HFF-Myc (cell line): ENCODE measurements around the gene NHERF2.

Source experiments
- DNase-seq: peaks from one replicate; pipeline ENCODE4 v3.0.0-alpha.2; 2011; ENCODE audit warnings: low read depth; ENCODE audit errors: extremely low read depth
- H3K4me3 ChIP-seq: replicated peaks from 2 replicates; pipeline ENCODE4 v1.5.1; 2011; ENCODE audit warnings: low read depth, mild to moderate bottlenecking, control low read depth, low read length
- TF ChIP-seq, protein P1 (sequence below): IDR thresholded peaks from 2 replicates; pipeline ENCODE4 v1.5.1; 2012; ENCODE audit warnings: mild to moderate bottlenecking, low read depth, low read length, control low read depth; ENCODE audit errors: missing control alignments

NHERF2 gene

DNA sequence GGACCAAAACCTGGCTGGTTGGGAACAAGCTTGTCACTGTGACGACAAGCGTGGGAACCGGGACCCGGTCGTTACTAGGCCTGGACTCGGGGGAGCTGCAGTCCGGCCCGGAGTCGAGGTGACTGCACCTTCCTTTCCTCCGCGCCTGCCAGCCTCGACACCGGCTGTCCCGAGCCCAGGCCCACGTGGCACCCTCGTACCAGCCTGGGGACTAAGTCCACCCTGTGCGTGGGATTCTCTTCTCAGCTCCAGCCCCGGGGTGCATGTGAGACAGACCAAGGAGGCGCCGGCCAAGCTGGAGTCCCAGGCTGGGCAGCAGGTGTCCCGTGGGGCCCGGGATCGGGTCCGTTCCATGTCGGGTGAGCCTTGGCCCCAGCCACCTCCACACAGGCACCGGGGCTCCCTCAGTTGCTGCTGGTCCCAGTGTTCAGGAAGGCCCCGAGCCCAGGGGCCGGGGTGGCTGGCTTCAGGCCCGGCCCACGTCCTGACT is 52.7 kb downstream of the NHERF2 start:
- H3K4me3 ChIP-seq: no peak overlapping the region
- TF ChIP-seq, protein P1, sequence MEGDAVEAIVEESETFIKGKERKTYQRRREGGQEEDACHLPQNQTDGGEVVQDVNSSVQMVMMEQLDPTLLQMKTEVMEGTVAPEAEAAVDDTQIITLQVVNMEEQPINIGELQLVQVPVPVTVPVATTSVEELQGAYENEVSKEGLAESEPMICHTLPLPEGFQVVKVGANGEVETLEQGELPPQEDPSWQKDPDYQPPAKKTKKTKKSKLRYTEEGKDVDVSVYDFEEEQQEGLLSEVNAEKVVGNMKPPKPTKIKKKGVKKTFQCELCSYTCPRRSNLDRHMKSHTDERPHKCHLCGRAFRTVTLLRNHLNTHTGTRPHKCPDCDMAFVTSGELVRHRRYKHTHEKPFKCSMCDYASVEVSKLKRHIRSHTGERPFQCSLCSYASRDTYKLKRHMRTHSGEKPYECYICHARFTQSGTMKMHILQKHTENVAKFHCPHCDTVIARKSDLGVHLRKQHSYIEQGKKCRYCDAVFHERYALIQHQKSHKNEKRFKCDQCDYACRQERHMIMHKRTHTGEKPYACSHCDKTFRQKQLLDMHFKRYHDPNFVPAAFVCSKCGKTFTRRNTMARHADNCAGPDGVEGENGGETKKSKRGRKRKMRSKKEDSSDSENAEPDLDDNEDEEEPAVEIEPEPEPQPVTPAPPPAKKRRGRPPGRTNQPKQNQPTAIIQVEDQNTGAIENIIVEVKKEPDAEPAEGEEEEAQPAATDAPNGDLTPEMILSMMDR: no peak
- no peak for DNase-seq

DNA sequence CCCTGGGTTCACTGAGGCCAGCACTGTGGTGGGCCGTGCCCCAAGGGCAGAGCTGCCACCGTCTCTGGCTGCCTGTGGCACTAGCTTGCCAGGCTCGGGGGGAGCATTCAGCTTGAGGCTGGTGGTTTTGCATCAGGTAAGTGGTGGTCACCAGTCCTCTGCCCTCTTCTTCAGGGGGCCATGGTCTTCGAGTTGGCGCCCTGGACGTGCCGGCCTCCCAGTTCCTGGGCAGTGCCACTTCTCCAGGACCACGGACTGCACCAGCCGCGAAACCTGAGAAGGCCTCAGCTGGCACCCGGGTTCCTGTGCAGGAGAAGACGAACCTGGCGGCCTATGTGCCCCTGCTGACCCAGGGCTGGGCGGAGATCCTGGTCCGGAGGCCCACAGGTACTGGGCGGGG is 53.3 kb downstream of the NHERF2 start:
- H3K4me3 ChIP-seq: no peak overlapping the region
- TF ChIP-seq, protein P1: no peak
- DNase-seq: no peak

DNA sequence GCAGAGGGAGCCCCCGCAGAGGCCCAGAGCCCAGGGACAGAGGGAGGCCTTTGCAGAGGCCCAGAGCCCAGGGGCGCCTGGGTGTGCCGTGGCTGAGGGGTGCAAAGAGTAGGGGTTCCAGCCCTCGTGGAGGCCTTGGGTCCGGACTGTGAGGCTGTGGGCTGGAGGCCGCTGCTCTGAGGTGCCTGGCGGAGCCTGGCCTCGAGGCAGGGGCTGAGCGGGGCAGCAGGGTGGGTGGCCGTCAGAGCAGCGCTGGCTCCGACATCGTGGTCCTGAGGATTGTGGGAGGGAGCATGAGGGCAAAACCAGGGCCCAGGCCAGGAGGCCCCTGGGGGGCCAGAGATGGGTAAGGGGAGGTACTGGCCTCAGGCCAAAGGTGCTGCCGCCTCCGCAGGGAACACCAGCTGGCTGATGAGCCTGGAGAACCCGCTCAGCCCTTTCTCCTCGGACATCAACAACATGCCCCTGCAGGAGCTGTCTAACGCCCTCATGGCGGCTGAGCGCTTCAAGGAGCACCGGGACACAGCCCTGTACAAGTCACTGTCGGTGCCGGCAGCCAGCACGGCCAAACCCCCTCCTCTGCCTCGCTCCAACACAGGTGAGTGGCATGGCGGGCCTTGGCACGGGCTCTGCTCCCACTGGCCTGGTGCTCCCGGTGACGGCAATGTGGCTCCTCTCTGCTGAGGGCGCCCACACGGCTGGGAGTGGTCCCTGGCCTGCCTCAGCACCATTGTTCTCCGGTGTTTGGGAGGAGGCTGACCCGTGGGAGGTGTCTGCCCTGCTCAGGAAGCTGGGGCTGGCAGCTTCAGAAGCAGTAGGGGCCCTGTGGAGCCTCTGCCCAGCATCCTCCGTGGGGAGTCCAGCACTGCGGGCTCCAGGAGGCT is 54.7 kb downstream of the NHERF2 start:
- no peak for DNase-seq
- TF ChIP-seq, protein P1: no peak
- H3K4me3 ChIP-seq: no peak overlapping the region

DNA sequence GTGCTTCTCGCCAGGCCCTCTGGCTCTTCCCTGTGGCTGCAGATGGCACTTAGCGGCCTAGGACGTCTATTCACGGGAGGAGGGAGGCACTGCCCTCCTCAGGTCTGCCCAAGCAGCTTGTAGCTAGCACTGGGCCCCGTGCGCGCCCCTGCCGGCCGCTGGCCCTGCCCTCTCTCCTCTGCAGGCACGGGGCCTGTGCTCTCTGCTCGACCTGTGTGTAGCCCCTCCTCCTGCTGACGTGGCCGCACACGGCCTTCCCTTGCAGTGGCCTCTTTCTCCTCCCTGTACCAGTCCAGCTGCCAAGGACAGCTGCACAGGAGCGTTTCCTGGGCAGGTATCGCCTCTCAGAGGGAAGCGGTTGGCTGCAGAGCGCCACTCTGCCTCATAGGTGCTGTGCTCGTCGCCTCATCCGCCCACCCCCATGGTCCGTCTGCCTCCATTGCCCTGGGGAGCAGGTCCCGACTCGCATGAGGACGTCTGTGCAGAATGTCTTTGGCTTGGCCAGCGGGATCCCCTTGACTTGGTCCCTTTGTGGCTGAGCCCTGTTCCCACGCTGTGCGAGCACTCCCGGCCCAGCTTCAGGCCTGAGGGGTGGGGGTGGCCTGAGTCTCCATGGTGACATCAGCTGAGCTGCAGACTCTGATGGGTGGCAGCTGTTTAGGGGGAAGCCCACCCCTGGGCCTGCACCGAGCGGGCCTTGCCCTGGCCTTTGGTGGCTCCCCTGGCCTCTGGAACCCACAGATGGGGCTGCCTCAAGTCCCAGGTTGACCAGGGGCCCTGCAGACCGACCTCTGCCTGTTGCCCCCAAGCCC is 55.7 kb downstream of the NHERF2 start:
- TF ChIP-seq, protein P1: no peak
- DNase-seq: no peak
- H3K4me3 ChIP-seq: no peak overlapping the region

DNA sequence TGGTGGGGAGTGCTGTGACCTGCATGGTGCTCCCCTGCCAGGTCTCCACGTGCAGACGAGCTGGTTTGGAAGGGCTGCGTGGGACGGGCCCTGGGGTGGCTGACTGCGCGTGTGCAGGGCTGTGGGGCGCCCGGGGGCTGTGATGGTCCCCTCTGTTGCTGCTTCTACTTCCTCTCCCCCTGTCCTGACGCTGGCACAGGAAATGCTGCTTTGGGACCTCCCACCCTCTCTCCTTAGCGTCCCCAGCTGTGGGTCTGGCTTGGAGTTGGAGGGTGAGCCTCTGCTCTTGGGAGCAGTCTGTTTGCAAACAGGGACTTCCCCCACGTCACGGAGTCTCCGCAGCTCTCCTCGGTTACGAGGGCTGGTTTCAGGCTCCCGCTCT is 56.3 kb downstream of the NHERF2 start:
- no peak for DNase-seq
- H3K4me3 ChIP-seq: no peak overlapping the region
- TF ChIP-seq, protein P1: no peak

DNA sequence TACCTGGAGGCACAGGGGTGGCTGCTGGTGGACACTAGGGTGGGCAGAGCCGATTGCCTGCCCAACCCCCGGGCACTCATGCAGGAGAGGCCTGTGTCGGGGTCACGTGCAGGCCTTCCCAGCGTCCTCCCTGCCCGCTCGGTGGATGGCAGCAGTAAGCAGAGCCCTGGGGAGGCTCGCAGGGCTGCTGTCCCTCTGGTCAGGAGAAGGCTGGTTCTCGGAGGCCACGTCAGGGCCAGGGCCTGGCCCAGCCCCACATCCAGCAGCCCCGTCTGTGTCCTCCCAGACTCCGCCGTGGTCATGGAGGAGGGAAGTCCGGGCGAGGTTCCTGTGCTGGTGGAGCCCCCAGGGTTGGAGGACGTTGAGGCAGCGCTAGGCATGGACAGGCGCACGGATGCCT is 56.7 kb downstream of the NHERF2 start:
- H3K4me3 ChIP-seq: no peak overlapping the region
- TF ChIP-seq, protein P1: no peak
- DNase-seq: no peak
